Measurements from ENCODE around the gene SSC5D.

- no peak for TF ChIP-seq CTCF (conservative IDR thresholded peaks at IDR 0.05 in 1 of 2, IDR thresholded peaks at IDR 0.05 in 1 of 2; ENCODE audit: low read depth in 1 of 2, low read length in 2 of 2)
- TF ChIP-seq EZH2 (IDR thresholded peaks at IDR 0.05; ENCODE audit: low read length, missing control alignments), result no peak
These were observed 65.3 kb downstream of the SSC5D start for GRCh38 chr19:55553217-55554182.

Data from fibroblast of lung (primary cell).